HG03196 (cell line): ENCODE results near the gene TLCD1.
A peak's percentile ranks its signal among the peaks of the same experiment; 100 is the strongest.
"Not testable (repeated sequence)": the region's sequence is repeated elsewhere in the genome, so short reads cannot be mapped to it uniquely, and the experiment has no call there.

ENCODE experiments used
- ATAC-seq: cut with Tn5 transposase; IDR thresholded peaks from one replicate; pipeline ENCODE4 v1.9.1; 2021; ENCODE audit not compliant: unreplicated experiment

Gene TLCD1

DNA sequence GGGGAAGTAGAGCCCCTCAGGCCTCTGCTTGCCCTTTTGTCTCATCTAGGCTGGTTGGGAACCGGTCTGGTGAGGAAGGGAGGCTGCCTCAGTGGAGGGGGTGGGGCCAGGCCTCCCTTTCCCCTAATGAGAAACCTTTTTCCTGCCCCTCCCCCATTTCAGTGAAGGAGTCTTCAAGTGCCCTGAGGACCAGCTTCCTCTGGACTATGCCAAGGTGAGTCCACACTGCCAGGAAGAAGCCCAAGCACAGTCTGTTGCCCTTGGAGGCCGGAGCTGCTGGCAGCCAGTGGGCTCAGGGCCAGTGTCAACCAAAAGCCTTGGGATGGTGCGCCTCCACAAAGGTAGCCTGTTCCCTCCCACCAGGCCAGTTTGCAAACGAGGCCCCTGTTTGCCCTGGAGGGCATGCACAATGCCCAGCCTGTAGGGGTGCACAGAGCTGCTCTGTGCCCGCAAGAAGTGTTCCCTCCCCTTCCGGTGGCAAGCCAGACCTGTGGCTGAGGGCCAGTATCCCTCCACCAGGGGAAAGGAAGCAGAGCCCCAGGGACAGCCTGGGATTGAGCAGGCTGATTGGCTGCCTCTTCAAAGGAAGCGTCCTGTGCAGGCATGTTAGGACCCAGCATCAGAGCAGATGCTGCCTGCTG, 21.1 kb upstream of the TLCD1 start:
- no peak for ATAC-seq

DNA sequence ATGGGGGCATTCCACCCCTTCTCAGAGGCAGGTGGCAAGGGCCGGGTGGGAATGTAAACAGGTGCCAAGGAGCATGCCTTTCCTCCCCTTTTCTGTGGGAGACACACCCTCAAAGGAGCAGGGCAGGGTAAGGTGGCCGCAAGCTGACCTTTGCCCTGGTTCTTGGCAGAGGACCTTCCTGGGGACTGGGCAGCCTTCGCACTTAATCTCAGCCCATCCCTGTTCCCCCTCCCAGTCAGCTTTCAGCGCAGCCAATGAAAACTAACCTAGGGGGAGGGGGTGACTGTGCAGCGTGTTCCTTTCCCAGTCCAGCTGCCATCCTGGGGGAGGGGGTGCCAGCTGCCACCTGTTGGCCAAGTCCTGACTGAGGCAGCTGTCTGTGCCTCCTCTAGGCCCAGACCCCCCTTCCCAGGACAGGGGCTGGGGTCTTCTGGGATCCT, 20.6 kb upstream of the TLCD1 start:
- no peak for ATAC-seq

DNA sequence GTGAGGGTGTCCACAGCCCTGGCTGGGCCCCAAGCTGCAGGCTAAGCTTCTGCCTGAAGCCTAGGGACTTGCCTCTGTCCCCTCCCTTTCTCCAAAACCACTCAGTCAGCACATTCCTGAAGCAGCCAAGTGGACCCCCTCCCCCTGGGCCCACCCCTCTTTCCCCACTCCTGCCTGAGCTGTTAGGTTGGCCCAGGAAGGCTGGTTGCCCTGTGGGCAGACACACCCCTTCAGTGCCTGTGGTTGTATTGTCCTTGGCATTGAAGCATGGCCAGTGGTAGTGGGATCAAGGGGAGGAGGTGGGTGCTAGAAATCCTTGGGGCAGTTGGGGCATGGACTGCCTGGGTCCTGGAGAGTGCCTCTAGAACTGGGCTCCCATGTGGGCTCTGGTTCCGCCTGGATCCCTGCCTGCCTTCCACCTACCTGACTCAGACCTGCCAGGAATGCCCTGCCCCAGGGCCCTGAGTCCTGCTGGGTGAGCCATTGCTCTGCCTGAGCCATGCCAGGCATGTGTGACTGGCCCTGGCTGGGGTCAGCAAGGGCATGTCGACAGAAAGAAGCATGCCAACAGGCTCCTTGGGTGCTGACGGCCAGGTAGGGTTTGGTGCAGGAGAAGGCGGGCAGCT, 19.9 kb upstream of the TLCD1 start:
- ATAC-seq = no peak

DNA sequence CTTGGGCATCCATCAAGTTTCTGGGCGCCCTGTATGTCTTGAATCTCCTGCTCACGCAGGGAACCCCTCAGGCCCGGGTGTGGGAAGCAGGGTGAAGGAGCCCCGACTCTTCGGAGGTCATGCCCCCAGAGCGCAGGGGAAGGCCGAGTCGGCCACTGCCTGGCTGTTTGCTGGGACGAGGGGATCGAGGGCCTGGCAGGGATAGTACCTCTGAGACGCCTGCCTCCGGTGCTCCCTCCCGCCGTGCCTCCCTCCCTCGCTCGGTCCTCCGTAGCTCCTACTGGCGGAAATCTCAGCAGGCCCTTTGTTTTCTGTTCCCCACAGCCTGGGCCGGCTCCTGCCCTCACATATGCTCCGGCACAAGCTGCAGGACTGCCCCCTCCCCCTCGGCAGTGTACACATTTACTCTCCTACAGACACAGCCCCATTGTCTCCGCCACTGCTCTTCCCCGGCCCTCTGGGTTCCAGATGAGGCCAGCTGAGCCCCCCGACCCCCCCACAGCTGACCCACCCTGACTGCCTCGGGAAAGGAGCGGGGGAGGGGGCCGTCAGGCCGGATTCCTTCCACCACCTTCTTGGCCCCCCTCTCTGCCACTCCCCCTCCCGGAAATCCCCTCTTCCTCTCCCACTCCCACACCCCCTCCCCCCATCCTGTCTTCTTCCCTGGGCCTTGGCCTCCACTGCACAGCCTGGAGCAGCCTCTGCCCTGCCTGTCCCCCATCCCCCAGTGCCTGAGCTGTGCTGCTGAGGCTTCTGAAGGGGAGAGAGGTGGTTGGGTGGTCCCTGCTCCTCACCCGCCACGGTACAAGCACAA, 19.1 kb upstream of the TLCD1 start:
- no peak for ATAC-seq

DNA sequence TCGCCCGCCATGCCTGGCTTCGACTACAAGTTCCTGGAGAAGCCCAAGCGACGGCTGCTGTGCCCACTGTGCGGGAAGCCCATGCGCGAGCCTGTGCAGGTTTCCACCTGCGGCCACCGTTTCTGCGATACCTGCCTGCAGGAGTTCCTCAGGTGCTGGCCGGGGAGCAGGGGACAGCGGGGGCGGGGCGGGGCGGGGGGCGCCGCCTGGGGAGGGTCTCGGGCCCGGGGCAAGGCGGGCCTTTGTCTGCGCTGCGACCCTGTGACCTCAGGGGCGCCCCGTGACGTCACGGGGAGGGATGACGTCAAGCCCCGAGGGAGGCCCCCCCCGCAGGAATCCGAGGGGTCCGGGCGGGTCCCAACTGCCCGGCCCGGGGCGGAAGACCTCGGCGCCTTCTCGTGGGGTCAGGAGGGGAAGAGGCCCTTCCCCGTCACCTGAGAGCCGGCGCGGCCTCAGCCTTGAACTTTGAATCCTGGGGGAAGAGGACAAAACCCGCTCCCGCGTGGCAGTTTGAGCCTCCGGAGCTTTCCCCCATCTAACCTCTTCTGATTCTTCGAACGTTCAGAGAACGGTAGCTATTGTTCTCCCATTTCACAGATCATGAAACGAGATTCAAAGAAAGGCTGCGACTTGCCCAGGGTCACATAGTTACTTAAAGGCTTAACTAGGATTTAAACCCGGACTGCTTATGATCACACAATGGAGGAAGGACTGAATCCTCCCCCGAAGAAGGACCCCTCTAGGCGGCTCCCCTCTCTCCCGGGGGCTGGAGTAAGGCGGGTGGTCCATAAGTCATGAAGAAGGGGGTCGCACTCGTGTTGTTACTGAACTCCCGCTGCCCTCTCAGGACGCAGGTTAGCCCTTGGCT, 18.3 kb upstream of the TLCD1 start:
- ATAC-seq = no peak

DNA sequence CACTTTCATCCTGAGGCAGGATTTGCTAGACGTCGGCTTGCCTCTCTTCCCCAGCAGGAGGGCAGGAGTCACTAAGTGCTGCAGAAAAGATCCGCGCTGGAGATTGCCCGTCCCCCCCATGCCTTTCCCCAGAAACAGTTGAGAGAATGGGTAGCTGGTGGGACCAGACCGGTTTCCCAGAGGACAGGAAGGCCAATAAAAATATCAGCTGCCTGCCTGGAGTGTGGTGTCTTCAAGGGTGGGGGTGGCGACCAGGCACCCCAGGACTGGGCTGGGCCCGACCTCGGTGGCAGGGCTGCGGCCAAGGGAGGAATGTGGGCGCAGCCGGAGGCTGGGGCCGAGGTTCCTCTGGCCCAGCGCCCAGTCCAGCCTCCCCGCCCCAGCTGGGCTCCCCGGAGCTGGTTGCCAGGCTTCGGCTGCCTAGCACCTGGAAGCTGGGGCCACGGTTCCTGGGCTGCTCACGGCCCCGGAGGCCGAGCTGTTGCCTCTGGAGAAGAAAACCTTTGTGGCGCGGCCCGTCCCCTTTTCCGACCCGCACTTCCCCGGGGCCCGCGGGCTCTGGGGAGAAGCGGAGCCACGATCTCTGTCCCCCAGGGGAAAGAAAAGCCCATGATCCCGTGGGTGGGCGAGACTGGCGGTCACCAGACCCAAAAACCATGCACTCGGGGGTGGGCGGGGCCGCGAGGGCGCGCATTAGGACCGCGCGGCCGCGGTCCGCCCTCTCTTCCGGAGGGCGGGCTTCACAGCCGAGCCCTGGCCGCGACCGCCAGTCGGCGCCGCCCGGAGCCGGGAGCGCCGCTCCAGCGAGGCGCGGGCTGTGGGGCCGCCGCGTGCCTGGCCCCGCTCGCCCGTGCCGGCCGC, 17.4 kb upstream of the TLCD1 start, which contains the start of gene TRAF4:
Gene TRAF4 (plus strand): TSS at position 769 of the 861 bp plus-strand sequence. CDS start 102 bp downstream, outside the sequence.
- peak; percentile 52 for ATAC-seq

DNA sequence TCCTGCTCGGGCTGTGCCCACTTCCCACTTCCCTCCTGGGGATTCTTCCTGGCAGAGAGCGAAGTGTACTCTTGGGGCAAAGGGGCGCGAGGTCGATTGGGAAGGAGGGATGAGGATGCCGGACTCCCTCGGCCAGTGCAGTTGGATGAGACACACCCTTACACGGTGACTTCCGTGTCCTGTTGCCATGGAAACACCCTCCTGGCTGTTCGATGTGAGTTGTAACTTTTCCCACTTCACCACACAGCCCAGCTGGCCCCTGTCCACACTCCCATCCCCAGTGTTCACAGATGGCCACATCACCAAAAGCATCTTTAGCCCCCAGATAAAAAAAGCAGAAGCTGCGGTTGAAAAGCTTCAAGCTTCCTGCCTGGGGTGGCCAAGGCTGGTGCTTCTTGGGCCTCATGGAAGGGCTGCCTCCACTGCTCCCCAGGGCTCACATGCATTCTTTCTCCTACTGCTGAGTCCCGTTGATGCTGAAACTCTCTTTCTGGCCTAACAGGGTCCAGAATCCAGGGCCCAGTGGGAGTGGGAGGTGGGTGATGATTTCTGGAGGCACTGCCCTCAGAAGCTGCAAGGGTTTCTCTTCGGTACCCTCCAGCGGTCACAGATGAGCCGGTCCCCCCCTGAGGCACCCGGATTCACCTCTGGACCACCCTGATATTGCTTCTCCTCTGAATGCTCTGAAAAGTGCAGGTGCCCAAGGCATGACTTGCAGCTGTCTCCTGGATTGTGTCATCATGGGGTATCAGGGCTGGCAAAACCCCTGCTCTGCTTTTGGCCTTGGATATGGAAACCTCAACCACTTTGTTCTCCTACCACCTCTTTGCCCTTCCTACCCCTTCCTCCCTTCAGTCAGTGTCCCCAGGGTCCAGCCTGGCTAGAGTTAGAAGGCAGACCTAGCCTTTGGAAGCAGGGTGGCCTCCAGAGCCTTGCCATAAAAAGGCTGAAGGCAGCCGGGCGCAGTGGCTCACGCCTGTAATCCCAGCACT, 15.6 kb upstream of the TLCD1 start:
- ATAC-seq = no peak

DNA sequence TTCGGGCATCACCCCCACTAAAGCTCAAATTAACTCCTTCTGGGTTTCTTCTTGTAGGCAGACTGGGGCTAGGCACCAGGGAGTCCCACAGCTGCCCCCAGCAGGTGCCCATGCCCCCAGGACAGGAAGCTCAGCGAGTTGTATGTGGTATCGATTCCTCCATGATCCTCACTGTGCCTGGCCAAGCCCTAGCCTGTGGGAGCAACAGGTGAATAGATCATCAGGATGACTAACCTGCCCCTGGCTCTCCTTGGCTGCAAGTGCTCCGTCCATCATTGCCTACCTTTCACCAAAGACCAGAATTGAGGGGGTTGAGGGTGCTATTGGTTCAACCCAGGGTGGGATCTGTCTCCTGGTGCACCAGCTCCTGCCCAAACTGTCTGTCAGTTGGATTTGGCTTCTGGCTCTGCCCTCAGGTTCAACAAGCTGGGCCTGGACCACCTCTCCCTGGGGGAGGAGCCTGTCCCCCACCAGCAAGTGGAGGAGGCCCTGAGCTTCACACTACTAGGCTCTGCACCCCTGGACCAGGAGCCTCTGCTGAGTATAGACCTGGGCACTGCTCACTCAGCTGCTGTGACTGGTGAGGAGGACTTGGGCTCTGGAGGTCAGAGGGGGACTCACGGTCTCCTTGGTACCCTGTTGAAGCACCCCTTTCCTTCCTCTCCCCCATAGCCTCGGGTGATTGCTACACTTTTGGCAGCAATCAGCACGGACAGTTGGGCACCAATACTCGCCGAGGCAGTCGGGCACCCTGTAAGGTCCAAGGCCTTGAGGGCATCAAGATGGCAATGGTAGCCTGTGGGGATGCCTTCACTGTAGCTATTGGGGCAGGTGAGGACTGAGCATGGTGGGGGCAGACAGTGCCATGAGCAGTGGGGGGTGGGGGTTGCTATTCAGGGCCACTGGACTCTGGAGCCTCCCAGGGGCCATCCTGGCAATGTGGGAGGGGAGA, 14.6 kb upstream of the TLCD1 start:
- ATAC-seq = no peak

DNA sequence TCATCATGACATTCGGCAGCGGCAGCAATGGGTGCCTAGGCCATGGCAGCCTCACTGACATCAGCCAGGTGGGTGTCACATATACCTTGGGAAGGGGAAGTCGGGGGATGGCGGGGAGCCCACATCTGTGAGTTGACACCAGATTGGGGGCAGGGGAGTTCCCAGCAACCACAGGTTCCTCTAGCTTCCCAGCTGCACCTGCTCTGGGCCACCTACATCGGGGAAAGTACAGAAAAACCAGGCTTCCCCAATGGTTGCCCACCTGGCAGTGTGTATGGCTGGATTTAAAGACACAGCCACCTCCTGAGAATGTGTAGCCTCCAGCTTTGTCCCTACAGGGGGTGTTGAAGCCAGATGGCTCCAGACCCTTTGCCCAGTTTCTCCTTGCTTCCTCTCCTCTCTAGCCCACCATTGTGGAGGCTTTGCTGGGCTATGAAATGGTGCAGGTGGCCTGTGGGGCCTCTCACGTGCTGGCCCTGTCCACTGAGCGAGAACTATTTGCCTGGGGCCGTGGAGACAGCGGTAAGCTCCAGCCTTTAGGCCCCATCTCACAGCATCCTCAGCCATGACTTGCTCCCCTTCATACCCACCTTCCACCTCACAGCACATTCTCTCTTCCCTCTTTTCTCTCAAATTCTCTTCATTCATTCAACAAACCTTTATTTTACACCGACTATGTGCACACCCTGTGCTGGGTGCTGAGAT, 12.8 kb upstream of the TLCD1 start:
- ATAC-seq = no peak

DNA sequence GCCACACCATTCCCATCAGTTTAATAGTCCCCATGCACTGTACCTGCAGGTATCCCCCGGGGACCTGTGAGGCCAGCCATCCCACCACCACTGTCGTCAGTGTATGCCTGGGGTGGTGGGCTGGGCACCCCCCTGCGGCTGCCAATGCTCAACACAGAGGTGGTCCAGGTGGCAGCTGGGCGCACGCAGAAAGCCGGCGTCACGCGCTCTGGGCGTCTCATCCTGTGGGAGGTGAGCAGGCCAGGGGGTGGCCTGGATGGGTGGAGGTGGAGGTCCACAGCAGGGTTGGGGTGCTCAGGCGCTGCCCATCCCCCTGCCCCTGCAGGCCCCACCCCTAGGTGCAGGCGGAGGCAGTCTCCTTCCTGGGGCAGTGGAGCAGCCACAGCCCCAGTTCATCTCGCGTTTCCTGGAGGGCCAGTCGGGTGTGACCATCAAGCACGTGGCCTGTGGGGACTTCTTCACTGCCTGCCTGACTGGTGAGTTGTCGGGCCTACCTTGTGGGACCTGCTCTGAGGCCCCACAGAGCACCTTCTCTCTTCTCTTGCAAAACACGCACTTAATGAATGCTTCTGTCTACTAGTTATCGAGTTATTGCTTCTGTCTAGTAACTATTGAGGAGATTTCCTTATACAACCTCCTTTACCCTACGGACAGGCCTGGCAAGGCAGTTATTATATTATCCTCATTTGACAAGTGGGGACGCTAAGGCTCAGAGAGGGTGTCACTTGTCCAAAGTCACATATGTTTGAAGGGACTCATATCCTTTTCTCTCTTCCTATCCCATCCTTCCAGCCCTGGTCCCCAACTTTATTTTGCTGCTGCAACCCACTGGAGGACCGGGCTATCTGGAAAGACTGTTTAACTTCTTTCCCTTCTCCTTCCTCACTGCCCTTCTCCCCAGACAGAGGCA, 12.0 kb upstream of the TLCD1 start:
- peak; percentile 47 for ATAC-seq

DNA sequence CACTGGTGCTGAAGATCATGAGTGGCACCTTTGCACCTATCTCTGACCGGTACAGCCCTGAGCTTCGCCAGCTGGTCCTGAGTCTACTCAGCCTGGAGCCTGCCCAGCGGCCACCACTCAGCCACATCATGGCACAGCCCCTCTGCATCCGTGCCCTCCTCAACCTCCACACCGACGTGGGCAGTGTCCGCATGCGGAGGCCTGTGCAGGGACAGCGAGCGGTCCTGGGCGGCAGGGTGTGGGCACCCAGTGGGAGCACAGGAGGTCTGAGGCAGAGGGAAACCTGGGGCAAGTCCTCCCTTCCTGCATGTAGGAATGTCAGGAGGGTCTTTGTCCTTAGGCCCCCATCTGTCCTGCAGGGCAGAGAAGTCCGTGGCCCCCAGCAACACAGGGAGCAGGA, 11.3 kb upstream of the TLCD1 start:
- no peak for ATAC-seq

DNA sequence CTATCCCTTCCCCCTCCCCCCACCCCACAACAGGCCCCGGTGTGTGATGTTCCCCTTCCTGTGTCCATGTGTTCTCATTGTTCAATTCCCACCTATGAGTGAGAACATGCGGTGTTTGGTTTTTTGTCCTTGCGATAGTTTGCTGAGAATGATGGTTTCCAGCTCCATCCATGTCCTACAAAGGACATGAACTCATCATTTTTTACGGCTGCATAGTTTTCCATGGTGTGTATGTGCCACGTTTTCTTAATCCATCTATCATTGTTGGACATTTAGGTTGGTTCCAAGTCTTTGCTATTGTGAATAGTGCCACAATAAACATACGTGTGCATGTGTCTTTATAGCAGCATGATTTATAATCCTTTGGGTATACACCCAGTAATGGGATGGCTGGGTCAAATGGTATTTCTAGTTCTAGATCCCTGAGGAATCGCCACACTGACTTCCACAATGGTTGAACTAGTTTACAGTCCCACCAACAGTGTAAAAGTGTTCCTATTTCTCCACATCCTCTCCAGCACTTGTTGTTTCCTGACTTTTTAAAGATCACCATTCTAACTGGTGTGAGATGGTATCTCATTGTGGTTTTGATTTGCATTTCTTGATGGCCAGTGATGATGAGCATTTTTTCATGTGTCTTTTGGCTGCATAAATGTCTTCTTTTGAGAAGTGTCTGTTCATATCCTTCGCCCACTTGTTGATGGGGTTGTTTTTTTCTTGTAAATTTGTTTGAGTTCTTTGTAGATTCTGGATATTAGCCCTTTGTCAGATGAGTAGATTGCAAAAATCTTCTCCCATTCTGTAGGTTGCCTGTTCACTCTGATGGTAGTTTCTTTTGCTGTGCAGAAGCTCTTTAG, 10.1 kb upstream of the TLCD1 start:
- ATAC-seq = not testable (repeated sequence)

DNA sequence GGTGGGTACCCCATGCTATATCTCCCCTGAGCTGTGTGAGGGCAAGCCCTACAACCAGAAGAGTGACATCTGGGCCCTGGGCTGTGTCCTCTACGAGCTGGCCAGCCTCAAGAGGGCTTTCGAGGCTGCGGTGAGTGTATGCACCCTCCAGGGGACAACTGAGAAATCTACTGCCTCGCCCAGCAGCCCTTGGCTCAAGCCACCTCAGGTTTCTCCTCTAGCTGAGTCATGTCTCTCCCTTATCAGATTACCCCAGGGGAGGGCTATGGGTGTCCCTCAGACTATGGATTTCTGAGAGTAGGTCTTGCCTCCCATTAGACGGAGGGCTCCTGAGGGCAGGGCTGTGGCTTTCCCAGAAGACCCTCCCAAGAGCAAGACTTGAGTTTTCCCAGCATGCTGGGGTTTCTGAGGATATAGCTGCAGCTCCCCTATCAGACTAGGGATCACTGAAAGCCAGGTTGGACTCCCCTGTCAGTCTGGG, 9.2 kb upstream of the TLCD1 start:
- no peak for ATAC-seq

DNA sequence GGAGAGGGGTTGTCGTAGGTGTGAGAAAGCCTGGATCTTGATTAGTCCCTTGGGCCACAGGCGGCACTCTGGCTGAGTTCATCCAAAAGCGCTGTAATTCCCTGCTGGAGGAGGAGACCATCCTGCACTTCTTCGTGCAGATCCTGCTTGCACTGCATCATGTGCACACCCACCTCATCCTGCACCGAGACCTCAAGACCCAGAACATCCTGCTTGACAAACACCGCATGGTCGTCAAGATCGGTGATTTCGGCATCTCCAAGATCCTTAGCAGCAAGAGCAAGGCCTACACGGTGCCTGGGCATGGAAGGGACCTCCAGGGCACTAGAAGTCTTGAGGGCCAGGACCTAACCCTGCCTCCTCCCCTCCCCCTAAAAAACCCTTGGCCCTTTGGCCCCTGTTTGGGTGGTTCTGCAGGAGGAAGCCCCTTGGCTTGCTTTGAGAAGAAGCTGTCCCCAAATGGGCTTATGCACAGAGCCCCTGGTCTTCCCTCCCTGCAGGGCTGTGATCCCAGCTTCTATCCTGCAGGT, 8.7 kb upstream of the TLCD1 start:
- no peak for ATAC-seq

DNA sequence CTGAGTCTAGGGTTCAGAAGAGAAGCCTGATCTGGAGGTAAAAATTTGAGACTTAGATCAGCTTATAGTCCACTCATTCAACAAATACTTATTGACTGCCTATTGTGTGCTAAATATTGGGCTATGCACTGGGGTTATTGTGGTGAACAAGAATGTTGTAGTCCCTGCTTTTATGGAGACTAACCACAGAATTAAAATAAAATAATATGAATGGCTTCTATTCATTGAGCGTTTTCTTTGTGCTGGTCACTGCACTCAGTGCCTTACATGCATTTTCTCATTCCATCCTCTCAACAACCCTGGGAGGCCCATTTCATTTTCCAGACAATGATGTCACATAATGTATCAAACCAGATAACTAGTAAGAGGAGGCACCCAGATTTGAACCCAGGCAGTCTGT, 7.3 kb upstream of the TLCD1 start:
- ATAC-seq = no peak
